Psoas muscle (tissue), 8 donors: Measurements from ENCODE around the gene ABCG4. TPM values are rescaled to one million over a fixed set of nuclear protein-coding genes. Genes with fewer than 3 reads are reported as not detected.

Experiments used
- ATAC-seq, 4 donors: fragments of 200-7000 bp; cut with Tn5 transposase; one replicate each; pipeline ENCODE4 v1.9.1; 2020; ENCODE audit warnings: moderate library complexity in 3 of 4, mild to moderate bottlenecking in 2 of 4
- DNase-seq, 2 donors: peaks; one replicate each; pipeline ENCODE4 v3.0.0-alpha.2; 2020
- H3K27ac ChIP-seq: fragments of 200-600 bp; one replicate; pipeline ENCODE4 v1.8.0; 2022
- H3K27me3 ChIP-seq, 3 donors: fragments of 200-600 bp in 1 of 3; one replicate each; pipeline versions ENCODE4 v1.6.1 to v1.8.0; 2013 to 2022; ENCODE audit warnings: low read length in 2 of 3, mild to moderate bottlenecking in 2 of 3, moderate library complexity in 1 of 3; ENCODE audit not compliant: insufficient read depth in 3 of 3
- H3K36me3 ChIP-seq, 2 donors: fragments of 200-600 bp in 1 of 2; one replicate each; pipeline versions ENCODE4 v1.6.1 to v1.8.0; 2013 to 2022; ENCODE audit warnings: low read depth in 1 of 2, mild to moderate bottlenecking in 1 of 2, moderate library complexity in 1 of 2; ENCODE audit not compliant: insufficient read depth in 1 of 2
- H3K4me1 ChIP-seq: fragments of 200-600 bp; one replicate; pipeline ENCODE4 v1.8.0; 2022
- H3K4me3 ChIP-seq: fragments of 200-600 bp; one replicate; pipeline ENCODE4 v1.8.0; 2022; ENCODE audit warnings: mild to moderate bottlenecking
- H3K9me3 ChIP-seq: fragments of 200-600 bp; one replicate; pipeline ENCODE4 v1.8.0; 2022
- WGBS, 3 donors: extraction: QIAGEN DNeasy Blood & Tissue Kit; methylation state at CpG; one replicate each; pipeline versions ENCODE4 v1.1.6 to v1.1.7; 2013; 5-methylcytosine and 5-hydroxymethylcytosine counted together
- intact Hi-C, 2 donors: fragments of 100-400 bp; cut with DNase I; formaldehyde crosslinking; loops; one replicate each; pipeline versions ENCODE4 v1.11.0 to v1.14.2; 2022
- polyA plus RNA-seq, 3 donors: library from polyadenylated mRNA; stranded (reverse); fragments of 200-250 nt; gene quantifications; one replicate each; pipeline ENCODE4 v1.2.3, GENCODE V29; 2013
- total RNA-seq, 4 donors: library from RNA; stranded (reverse); fragmentation: NEBNext Ultra II Directional in 2 of 4; extraction: Animal tissue kit (Norgen Biotek cat#: 25700) in 2 of 4; gene quantifications; one replicate each; pipeline versions ENCODE4 v1.2.1 to v1.2.4, GENCODE V29; 2021 to 2023
- TF ChIP-seq, protein P1 (sequence below): fragments of 200-600 bp; IDR thresholded peaks from one replicate; pipeline ENCODE4 v1.8.0; 2022; ENCODE audit warnings: antibody characterized with exemption
- donor health status: healthy with polysubstance abuse.
- donor health status: DM: no; HTN: no; CAD: no; lungs with moderate emphysema.
- donor health status: Bipolar disorder and iron deficiency.
- donor health status: healthy.
- donor health status: DM: yes; HTN: yes; CAD: no.
- donor health status: DM: no; HTN: no; CAD: no.
- donor health status: DM: no; HTN: no; CAD: no.
- donor health status: DM: yes; HTN: yes; CAD: no.

Gene ABCG4
- total and polyA plus RNA-seq, 7 donors: 0.03 to 0.38 (median 0.17) TPM; not detected in 1

DNA sequence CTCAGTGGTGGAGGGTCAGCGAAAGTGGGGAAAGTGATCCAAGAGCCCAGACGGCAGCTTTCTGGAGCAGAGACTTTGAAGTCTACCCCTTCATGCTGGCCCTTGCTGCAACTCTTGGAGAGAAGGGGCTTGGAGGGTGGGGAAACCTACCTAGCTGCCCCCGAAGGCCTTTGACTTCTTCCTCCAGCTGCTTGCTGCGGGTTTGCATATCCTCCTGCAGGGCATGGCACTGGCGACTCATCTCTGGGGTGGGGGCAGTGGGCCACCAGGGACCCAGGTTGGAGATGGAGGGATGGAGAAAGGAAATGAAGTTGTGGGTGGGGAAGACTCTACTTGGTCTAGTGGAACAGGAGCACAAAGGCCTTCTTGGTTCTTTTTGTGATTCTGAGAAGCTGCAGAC is 44.1 kb downstream of the ABCG4 start:
- no peak overlapping the region for H3K4me3 ChIP-seq
- ATAC-seq (no peak), DNase-seq (no peak)
- 83 to 89% (median 87%) methylated on average over 5 of the region's 5 CpGs for WGBS, 3 donors
- H3K27me3 ChIP-seq: no peaks in the 10 kb centered on the region
- no peak overlapping the region for H3K27ac ChIP-seq
- H3K9me3 ChIP-seq: no peaks in the 10 kb centered on the region
- no peaks in the 10 kb centered on the region for H3K36me3 ChIP-seq
- peaks cover 2% of the 10 kb centered on the region for H3K4me1 ChIP-seq
- intact Hi-C loops: loop anchor here in 1 of 2 donors (5.0 kb wide), 1 partner anchor 46 kb away; the partner anchor contains the start of gene ABCG4
- TF ChIP-seq, protein P1, sequence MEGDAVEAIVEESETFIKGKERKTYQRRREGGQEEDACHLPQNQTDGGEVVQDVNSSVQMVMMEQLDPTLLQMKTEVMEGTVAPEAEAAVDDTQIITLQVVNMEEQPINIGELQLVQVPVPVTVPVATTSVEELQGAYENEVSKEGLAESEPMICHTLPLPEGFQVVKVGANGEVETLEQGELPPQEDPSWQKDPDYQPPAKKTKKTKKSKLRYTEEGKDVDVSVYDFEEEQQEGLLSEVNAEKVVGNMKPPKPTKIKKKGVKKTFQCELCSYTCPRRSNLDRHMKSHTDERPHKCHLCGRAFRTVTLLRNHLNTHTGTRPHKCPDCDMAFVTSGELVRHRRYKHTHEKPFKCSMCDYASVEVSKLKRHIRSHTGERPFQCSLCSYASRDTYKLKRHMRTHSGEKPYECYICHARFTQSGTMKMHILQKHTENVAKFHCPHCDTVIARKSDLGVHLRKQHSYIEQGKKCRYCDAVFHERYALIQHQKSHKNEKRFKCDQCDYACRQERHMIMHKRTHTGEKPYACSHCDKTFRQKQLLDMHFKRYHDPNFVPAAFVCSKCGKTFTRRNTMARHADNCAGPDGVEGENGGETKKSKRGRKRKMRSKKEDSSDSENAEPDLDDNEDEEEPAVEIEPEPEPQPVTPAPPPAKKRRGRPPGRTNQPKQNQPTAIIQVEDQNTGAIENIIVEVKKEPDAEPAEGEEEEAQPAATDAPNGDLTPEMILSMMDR: no peak

DNA sequence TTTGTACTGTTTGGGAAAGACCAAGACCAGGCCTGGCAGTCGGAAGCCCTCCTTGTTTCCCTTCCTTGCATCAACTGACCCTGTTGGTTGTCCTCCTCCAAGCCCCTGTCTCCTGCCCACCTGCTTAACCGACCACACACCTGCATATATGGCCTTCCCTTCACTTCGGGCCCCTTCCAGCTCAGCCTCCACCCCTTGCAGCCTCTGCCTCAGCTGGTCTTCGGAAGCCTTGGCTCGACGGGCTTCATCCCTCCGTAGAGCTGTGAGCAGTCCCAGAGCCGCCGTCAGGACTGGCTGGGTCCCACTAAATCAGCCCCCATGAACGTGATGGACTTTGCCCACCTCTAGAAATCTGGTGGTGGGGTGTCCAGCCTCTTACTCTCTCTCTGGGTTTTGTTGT is 44.8 kb downstream of the ABCG4 start:
- DNase-seq (no peak), ATAC-seq (no peak)
- no peaks in the 10 kb centered on the region for H3K36me3 ChIP-seq
- no peaks in the 10 kb centered on the region for H3K27me3 ChIP-seq
- no peak overlapping the region for H3K27ac ChIP-seq
- H3K9me3 ChIP-seq: no peaks in the 10 kb centered on the region
- H3K4me1 ChIP-seq: peaks cover 2% of the 10 kb centered on the region
- no peak overlapping the region for H3K4me3 ChIP-seq
- intact Hi-C loops: loop anchor here in 1 of 2 donors (5.0 kb wide), 1 partner anchor 46 kb away; the partner anchor contains the start of gene ABCG4
- TF ChIP-seq, protein P1: no peak
- 87 to 90% (median 87%) methylated on average over 10 of the region's 10 CpGs for WGBS, 3 donors

GRCh38 chr11:119194811-119195440 is 46.1 kb downstream of the ABCG4 start:
- ATAC-seq (no peak), DNase-seq (no peak)
- Histone ChIP-seq H3K4me3 (no peak overlapping the region), H3K36me3 (no peaks in the 10 kb centered on the region), H3K27me3 (no peaks in the 10 kb centered on the region), H3K9me3 (no peaks in the 10 kb centered on the region), H3K27ac (no peak overlapping the region), H3K4me1 (peaks cover 2% of the 10 kb centered on the region)
- WGBS, 3 donors: 65 to 77% (median 69%) methylated on average over 6 to 7 of the region's 7 CpGs
- TF ChIP-seq, protein P1: no peak
- intact Hi-C loops: loop anchor here (5.0 kb wide), 2 partner anchors 48 to 93 kb away; partner anchors contain the start of genes ABCG4 (in 1 of the 2) and DPAGT1 (in 1 of the 2)

DNA sequence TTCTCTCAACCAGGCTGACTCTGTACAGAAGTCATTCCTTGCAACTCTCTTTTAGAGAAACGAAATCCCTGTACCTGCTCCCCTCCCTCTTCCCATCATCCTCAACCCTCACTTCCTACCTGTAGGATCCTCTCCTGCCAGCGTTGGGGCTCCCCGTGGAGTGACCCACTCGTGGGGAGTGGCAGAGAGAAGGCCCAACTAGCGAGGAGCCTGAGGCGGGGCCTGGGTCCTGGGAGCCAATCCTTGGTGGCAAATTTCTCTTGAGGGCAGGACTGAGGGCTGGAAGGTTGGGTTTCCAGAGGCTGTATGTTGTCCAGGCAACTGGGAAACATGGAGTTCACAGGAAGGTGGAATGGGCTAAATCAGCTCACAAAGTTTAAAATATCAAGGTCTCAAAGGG is 46.8 kb downstream of the ABCG4 start:
- Histone ChIP-seq H3K4me3 (no peak overlapping the region), H3K27ac (no peak overlapping the region), H3K9me3 (no peaks in the 10 kb centered on the region), H3K4me1 (peaks cover 2% of the 10 kb centered on the region), H3K36me3 (no peaks in the 10 kb centered on the region), H3K27me3 (no peaks in the 10 kb centered on the region)
- no peak for DNase-seq
- intact Hi-C loops: loop anchor here in 1 of 2 donors (5.0 kb wide), 1 partner anchor 93 kb away; the partner anchor contains the start of gene DPAGT1
- 33 to 35% (median 34%) methylated on average over 6 of the region's 6 CpGs for WGBS, 3 donors
- ATAC-seq: peak in 3 of 4 donors; percentile 29 to 44 (median 41)
- TF ChIP-seq, protein P1: no peak
